Effector memory CD8-positive, alpha-beta T cell (primary cell): ENCODE data around the gene IBSP.

Experiments
- ATAC-seq: fragments of 150-1000 bp; cut with Tn5 transposase; replicated peaks from 2 replicates; pipeline ENCODE4 v1.10.0; 2021; ENCODE audit warnings: mild to moderate bottlenecking, moderate library complexity
- DNase-seq, 3 experiments: peaks; one replicate each; pipeline ENCODE4 v3.0.0; 2021
- H3K27ac Mint-ChIP-seq, 2 donors: one replicate each; pipeline ENCODE4 v1.8.0; 2022; ENCODE audit warnings: mild to moderate bottlenecking in 2 of 2, mixed read lengths in 2 of 2, moderate library complexity in 2 of 2
- H3K27me3 Mint-ChIP-seq, 2 donors: one replicate each; pipeline ENCODE4 v1.8.0; 2022; ENCODE audit warnings: mixed read lengths in 2 of 2
- H3K36me3 Mint-ChIP-seq: one replicate; pipeline ENCODE4 v1.8.0; 2022; ENCODE audit warnings: mild to moderate bottlenecking, moderate library complexity, mixed read lengths; ENCODE audit not compliant: insufficient read depth
- H3K4me1 Mint-ChIP-seq, 2 donors: one replicate each; pipeline ENCODE4 v1.8.0; 2022; ENCODE audit warnings: low read depth in 2 of 2, mixed read lengths in 2 of 2
- H3K4me3 Mint-ChIP-seq, 2 donors: one replicate each; pipeline ENCODE4 v1.8.0; 2022; ENCODE audit warnings: mild to moderate bottlenecking in 2 of 2, mixed read lengths in 2 of 2, moderate library complexity in 2 of 2
- H3K9me3 Mint-ChIP-seq, 2 donors: one replicate each; pipeline ENCODE4 v1.8.0; 2022; ENCODE audit warnings: mixed read lengths in 2 of 2

Gene IBSP

GRCh38 chr4:87844452-87844851, 45.1 kb downstream of the IBSP start:
- H3K27me3 Mint-ChIP-seq: peaks cover 43 to 72% of the 10 kb centered on the region in 2 donors
- DNase-seq (no peak), ATAC-seq (no peak)
- H3K27ac Mint-ChIP-seq: no peak overlapping the region
- peaks cover 3 to 8% of the 10 kb centered on the region in 2 donors for H3K4me1 Mint-ChIP-seq
- H3K4me3 Mint-ChIP-seq: no peak overlapping the region
- H3K9me3 Mint-ChIP-seq: no peaks in the 10 kb centered on the region
- no peaks in the 10 kb centered on the region for H3K36me3 Mint-ChIP-seq

GRCh38 chr4:87846226-87846625, 46.9 kb downstream of the IBSP start:
- H3K9me3 Mint-ChIP-seq: no peaks in the 10 kb centered on the region
- ATAC-seq (no peak), DNase-seq (no peak)
- no peak overlapping the region for H3K4me3 Mint-ChIP-seq
- H3K36me3 Mint-ChIP-seq: no peaks in the 10 kb centered on the region
- H3K27me3 Mint-ChIP-seq: peaks cover 41 to 57% of the 10 kb centered on the region in 2 donors
- no peak overlapping the region for H3K27ac Mint-ChIP-seq
- peaks cover 3 to 8% of the 10 kb centered on the region in 2 donors for H3K4me1 Mint-ChIP-seq

- no peaks in the 10 kb centered on the region for H3K36me3 Mint-ChIP-seq
- peak overlapping the region in 1 of 2 donors; percentile 1 for H3K27ac Mint-ChIP-seq
These were observed 49.4 kb downstream of the IBSP start for GRCh38 chr4:87848622-87849351.

GRCh38 chr4:87849612-87850011, 50.3 kb downstream of the IBSP start:
- Mint-ChIP-seq H3K9me3 (no peaks in the 10 kb centered on the region), H3K36me3 (no peaks in the 10 kb centered on the region), H3K27ac (peak overlapping the region in 1 of 2 donors; percentile 1), H3K4me3 (no peak overlapping the region), H3K27me3 (peaks cover 34 to 38% of the 10 kb centered on the region in 2 donors), H3K4me1 (peaks cover 3 to 8% of the 10 kb centered on the region in 2 donors)
- DNase-seq (no peak), ATAC-seq (peak; percentile 35)

More at GRCh38 chr4:87848622-87849351, 49.4 kb downstream of the IBSP start:
- no peaks in the 10 kb centered on the region for H3K9me3 Mint-ChIP-seq
- DNase-seq (peak; percentile 3 to 14 (median 4)), ATAC-seq (peak; percentile 87)
- peak overlapping the region in 1 of 2 donors; percentile 0 for H3K4me3 Mint-ChIP-seq
- peaks cover 37 to 40% of the 10 kb centered on the region in 2 donors for H3K27me3 Mint-ChIP-seq
- H3K4me1 Mint-ChIP-seq: peaks cover 3 to 8% of the 10 kb centered on the region in 2 donors

- H3K36me3 Mint-ChIP-seq: no peaks in the 10 kb centered on the region
- H3K27ac Mint-ChIP-seq: no peak overlapping the region
- H3K9me3 Mint-ChIP-seq: no peaks in the 10 kb centered on the region
- ATAC-seq (no peak), DNase-seq (no peak)
- H3K4me1 Mint-ChIP-seq: peaks cover 3 to 8% of the 10 kb centered on the region in 2 donors
- peaks cover 19 to 32% of the 10 kb centered on the region in 2 donors for H3K27me3 Mint-ChIP-seq
- no peak overlapping the region for H3K4me3 Mint-ChIP-seq
These were observed 52.0 kb downstream of the IBSP start for GRCh38 chr4:87851332-87851731.

- H3K27me3 Mint-ChIP-seq: peaks cover 12 to 32% of the 10 kb centered on the region in 2 donors
- ATAC-seq (no peak), DNase-seq (no peak)
- no peak overlapping the region for H3K4me3 Mint-ChIP-seq
- no peak overlapping the region for H3K27ac Mint-ChIP-seq
- H3K36me3 Mint-ChIP-seq: no peaks in the 10 kb centered on the region
- peaks cover 3 to 8% of the 10 kb centered on the region in 2 donors for H3K4me1 Mint-ChIP-seq
- no peaks in the 10 kb centered on the region for H3K9me3 Mint-ChIP-seq
These were observed 52.6 kb downstream of the IBSP start for GRCh38 chr4:87851953-87852352.

- DNase-seq (no peak), ATAC-seq (peak; percentile 22)
- Mint-ChIP-seq H3K36me3 (no peaks in the 10 kb centered on the region), H3K27ac (no peak overlapping the region), H3K9me3 (no peaks in the 10 kb centered on the region), H3K4me1 (peaks cover 3 to 8% of the 10 kb centered on the region in 2 donors), H3K27me3 (peaks cover 17 to 24% of the 10 kb centered on the region in 2 donors), H3K4me3 (no peak overlapping the region)
These were observed 53.8 kb downstream of the IBSP start for GRCh38 chr4:87853108-87853507.

- no peak overlapping the region for H3K27ac Mint-ChIP-seq
These were observed 54.5 kb downstream of the IBSP start for GRCh38 chr4:87853891-87854290.

GRCh38 chr4:87855559-87855958, 56.2 kb downstream of the IBSP start:
- ATAC-seq: no peak
- H3K36me3 Mint-ChIP-seq: no peaks in the 10 kb centered on the region
- DNase-seq: no peak
- no peaks in the 10 kb centered on the region for H3K9me3 Mint-ChIP-seq
- no peak overlapping the region for H3K4me3 Mint-ChIP-seq
- H3K27ac Mint-ChIP-seq: no peak overlapping the region
- H3K4me1 Mint-ChIP-seq: no peaks in the 10 kb centered on the region
- H3K27me3 Mint-ChIP-seq: peaks cover 31% of the 10 kb centered on the region in 2 donors

More at GRCh38 chr4:87853891-87854290, 54.5 kb downstream of the IBSP start:
- DNase-seq: no peak
- Mint-ChIP-seq H3K36me3 (no peaks in the 10 kb centered on the region), H3K27me3 (peaks cover 25 to 31% of the 10 kb centered on the region in 2 donors), H3K4me3 (no peak overlapping the region), H3K9me3 (no peaks in the 10 kb centered on the region), H3K4me1 (peaks cover 3 to 4% of the 10 kb centered on the region in 2 donors)
- no peak for ATAC-seq

- H3K9me3 Mint-ChIP-seq: no peaks in the 10 kb centered on the region
- no peaks in the 10 kb centered on the region for H3K4me1 Mint-ChIP-seq
- peaks cover 31% of the 10 kb centered on the region in 2 donors for H3K27me3 Mint-ChIP-seq
- no peaks in the 10 kb centered on the region for H3K36me3 Mint-ChIP-seq
- no peak overlapping the region for H3K4me3 Mint-ChIP-seq
- H3K27ac Mint-ChIP-seq: no peak overlapping the region
- no peak for ATAC-seq
- DNase-seq: no peak
These were observed 57.5 kb downstream of the IBSP start for GRCh38 chr4:87856816-87857215.

GRCh38 chr4:87857789-87858188, 58.4 kb downstream of the IBSP start:
- Mint-ChIP-seq H3K9me3 (no peaks in the 10 kb centered on the region), H3K36me3 (no peaks in the 10 kb centered on the region), H3K27ac (no peak overlapping the region), H3K27me3 (peaks cover 31% of the 10 kb centered on the region in 2 donors), H3K4me3 (no peak overlapping the region), H3K4me1 (no peaks in the 10 kb centered on the region)
- no peak for ATAC-seq
- DNase-seq: no peak
